SW480 (cell line): ENCODE measurements around the gene VKORC1.

ENCODE experiments used
- DNase-seq: peaks from one replicate; pipeline ENCODE4 v3.0.0-alpha.2; 2016; ENCODE audit warnings: low spot score

VKORC1 gene

DNA sequence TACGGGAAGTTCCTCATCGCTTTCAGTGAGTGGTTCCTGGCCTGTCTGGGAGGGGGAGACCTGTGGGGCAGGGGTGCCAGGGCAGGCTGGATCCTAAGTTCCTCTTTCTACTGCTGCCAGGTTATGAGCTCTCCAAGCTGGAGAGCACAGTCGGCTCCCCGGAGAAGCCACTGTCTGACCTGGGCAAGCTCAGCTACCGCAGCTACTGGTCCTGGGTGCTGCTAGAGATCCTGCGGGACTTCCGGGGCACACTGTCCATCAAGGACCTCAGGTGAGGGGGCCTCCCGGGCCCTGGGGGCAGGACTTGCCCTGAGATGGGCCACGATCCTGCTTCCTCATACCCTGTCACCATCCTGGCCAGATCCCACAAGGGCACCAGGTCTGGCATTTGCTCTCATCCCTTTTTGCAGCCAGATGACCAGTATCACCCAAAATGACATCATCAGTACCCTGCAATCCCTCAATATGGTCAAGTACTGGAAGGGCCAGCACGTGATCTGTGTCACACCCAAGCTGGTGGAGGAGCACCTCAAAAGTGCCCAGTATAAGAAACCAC is 35.8 kb upstream of the VKORC1 start:
- no peak for DNase-seq

DNA sequence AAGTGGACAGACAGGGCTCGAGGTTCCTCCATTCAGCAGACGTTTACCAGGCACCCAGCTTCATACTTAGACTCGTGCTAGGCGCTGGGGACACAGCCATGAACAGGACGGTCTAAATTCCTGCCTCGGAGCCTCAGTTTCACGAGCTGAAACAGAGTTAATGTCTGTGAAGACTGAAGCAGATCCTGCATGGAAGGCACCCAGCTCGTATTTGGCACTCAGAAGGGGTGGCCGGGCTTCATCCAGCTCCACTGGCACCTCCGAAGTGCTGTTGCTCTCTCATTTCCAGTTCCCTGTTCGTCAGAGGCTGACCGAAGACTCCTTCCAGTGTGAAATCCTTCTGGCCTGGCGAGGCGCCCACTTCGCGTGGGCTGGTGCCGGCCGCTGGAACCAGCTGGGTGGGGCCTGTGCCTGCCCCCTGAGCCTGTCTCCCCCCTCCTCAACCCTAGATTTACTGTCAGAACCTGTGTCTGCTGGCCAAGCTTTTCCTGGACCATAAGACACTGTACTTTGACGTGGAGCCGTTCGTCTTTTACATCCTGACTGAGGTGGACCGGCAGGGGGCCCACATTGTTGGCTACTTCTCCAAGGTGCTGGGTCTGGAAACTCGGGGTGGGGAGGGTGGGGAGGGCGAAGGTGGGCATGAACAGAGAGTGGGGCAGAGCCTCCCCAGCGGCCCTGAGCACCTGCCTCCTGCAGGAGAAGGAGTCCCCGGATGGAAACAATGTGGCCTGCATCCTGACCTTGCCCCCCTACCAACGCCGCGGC is 35.2 kb upstream of the VKORC1 start:
- DNase-seq, result no peak

DNA sequence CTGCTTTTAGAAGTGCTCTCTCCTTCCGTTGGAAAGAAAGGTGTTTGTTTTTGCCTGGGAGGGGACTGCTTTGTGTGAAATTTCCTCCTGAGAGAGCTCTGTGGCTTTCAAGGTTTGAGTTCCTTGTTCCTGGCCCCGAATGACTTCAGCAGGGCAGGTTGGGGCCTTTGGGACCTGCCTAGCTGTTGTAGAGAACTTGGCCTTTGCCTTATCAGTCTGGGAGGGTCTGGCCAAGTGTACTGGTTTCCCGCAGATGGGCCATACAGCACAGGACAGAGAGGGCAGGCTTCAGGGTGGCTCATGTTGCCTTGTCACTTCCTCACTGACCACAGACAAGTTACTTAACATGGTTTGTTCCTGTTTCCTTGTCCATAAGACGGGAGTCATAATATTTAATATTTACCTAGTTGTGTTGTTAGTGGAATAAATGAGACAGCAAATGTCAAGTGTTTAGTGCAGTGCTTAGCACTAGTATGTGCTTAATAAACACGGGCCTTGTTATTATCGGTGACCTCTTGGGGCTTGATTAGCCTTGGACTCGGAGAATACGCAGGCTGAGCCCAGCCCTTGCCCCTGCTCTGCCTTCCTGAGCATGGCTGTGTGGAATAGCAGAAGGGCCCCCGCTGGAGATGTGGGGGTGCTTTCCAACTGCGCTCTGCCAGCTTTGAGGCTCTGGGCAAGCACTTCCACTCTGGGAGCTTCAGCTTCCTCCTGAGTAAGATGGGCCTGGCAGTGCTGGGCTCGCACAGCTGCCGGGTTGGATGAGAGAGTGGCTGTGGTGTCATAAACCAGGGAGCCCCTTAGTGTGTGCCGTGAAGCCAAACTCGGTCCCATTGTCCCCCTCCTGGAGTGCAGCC is 34.3 kb upstream of the VKORC1 start:
- DNase-seq, result no peak

DNA sequence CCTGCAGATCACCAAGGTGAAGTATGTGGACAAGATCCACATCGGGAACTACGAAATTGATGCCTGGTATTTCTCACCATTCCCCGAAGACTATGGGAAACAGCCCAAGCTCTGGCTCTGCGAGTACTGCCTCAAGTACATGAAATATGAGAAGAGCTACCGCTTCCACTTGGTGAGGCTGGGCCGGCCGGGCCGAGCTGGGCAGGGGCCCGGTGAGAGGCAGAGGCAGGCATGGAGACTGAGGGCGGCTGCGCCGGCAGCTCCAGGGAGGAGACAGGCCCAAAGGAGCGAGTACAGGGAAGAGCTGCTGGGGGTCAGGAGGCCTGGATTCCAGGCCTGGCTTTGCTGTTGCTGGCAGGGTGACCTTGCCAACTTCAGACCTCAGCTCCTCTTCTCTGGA is 32.6 kb upstream of the VKORC1 start:
- no peak for DNase-seq

DNA sequence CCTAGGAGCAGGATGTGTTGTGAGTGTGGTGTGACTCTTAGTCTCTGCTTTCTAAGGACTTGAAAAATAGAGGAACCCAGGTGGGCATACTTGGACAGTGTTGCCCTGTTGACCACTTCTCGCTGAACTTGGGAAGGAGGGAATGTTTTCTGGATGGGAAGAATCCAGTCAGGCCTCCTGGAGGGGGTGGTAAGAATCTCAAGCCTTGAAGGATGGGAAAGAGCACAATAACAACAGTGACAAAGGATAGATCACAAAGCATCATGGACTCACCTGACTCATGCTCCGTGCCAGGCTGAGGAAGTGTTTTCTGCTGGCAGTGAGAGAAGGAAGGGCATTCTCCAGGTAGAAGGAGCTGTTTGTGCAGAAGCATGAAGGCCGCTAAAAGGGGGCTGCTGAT is 31.2 kb upstream of the VKORC1 start:
- DNase-seq, result no peak

DNA sequence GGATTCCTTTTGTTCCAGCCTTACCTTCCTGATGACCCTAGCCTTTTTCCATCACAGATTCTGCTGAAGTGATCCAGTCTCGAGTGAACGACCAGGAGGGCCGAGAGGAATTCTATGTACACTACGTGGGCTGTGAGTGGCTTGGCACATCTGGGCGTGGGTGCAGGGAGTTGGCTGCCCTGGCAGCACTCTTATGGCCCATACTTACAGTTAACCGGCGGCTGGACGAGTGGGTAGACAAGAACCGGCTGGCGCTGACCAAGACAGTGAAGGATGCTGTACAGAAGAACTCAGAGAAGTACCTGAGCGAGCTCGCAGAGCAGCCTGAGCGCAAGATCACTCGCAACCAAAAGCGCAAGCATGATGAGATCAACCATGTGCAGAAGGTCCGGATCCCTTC is 25.5 kb upstream of the VKORC1 start:
- no peak for DNase-seq

DNA sequence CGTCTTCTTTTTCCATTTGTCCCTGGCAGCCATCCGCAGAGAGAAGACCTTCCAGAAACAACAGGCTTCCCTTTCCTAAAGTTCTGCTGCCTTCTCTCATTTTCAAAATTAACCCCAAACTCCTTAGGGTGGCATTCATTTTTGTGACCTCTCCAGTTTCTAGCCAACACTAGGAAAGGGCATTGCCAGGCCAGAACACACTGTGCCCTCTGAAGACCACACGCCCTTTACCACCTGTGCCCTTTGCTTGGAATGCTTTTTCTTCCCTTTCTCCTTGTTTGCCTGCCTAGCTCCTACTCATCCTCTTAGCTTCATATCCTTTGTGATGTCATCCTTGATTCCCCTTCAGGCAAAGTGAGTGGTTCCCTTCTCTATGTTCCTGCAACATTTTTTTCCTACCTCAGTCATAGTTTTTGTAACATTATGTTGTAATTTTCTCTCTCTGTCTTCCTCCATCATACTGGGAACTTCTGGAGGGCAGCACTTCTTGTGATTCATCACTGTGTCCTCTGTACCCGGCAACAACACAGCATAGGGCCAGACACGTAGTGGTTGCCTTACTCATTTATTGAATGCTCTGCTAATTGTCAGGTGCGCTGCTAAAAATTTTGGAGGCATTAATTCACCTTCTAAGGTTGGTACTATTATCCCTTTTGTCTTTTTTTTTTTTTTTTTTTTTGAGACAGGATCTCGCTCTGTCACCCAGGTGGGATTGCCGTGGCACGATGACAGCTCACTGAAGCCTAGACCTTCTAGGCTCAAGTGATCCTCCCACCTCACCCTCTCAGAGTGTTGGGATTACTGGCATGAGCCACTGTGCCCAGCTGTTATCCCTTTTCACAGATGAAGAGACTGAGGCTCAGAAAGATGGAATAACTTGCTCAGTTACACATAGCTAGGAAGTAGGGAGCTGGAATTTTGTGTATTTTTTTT is 23.9 kb upstream of the VKORC1 start:
- no peak for DNase-seq

GRCh38 chr16:31117384-31118222 is 23.0 kb upstream of the VKORC1 start, which contains the start of gene KAT8:
TSS of gene KAT8 (plus strand) at chr16:31117664. CDS start at chr16:31117682, 18 bp downstream.
- peak; percentile 97 for DNase-seq

- DNase-seq, result no peak
These were observed 19.9 kb upstream of the VKORC1 start for GRCh38 chr16:31114468-31114867.

DNA sequence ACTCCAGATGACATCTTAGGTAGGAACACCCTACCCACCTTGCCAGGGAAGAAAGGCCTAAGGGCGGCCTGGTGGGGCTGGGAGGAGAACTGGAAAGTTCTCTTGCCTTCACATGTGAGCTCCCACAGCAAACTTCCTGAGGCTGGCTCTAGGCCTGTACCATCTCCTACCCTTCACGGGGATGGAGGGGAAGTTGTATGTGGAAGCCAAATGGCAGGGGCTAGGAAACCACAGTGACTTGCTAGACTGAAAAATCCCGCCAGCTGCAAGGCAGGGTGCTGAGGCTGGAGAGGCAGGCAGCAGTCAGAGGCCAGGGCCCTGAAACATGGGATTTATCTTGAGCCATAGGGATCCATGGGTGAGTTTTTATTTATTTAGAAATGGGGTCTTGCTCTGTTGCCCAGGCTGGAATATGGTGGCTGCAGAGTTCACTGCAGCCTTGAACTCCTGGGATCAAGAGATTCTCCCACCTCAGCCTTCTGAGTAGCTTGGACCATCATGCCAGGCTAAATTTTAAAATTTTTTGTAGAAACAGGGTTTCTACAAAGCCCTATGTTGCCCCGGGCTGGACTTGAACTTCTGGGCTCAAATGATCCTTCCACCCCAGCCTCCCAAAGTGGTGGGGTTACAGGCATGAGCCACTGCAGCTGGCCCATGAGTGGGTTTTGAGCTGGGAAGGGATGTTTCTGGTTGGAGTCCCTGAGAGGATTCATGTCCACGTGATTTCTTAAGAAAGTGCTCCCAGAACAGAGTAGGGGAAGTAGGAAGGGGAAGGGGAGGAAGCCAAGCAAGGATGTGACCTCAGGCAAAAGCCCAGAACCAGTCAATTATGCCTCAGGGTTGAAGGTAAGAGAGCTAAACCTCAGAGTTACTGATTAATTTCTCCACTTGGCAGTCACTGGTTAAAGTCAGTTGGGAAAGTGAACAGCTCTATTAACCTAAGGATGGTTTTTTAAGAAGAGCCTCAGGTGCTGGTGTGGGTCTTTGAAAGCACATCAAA is 18.8 kb upstream of the VKORC1 start:
- peak; percentile 28 for DNase-seq

DNA sequence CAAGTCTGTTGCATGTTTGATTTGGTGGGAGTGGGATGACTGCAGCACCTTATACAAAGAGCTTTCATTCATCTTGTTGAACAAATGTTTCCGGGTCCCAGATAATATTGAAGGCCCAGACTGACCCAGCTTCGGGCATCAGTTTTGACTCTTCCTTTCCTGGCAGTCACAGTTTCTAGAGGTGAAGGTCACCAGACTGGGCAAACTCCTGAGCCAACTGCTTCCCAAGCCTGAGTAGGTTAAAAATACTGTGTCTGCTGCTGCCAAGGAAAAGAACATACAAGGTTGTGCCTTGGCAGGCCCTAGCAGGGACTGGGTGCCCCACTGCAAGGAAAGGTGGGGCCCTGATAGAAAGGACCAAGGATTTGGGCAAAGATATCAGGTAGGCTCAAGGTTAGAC is 18.1 kb upstream of the VKORC1 start:
- no peak for DNase-seq

GRCh38 chr16:31111881-31112466 is 17.4 kb upstream of the VKORC1 start:
- no peak for DNase-seq

GRCh38 chr16:31110106-31111034 is 15.8 kb upstream of the VKORC1 start:
- no peak for DNase-seq

DNA sequence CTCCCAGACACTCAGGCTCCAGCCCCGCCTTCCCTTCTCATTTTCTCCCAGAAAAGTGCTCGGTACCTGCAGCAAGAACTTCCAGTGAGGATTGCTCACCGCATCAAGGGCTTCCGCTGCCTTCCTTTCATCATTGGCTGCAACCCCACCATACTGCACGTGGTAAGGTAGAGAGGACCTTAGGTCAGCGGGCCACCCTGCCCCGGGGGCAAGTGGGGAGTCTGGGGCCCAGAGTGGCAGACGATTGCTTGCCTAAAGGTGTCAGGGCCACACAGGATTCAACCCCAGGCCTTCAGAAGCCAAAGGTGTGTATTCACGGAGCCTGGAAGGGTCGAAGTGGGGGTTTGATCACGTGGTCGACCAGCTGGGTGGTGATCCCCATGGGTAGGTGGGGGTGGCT is 15.0 kb upstream of the VKORC1 start:
- DNase-seq, result no peak

- DNase-seq, result no peak
These were observed 14.4 kb upstream of the VKORC1 start for GRCh38 chr16:31108794-31109558.

GRCh38 chr16:31108035-31108793 is 13.6 kb upstream of the VKORC1 start, which contains the start of gene BCKDK:
TSS of gene BCKDK (plus strand) at chr16:31108386. CDS start at chr16:31109224, 838 bp downstream.
- DNase-seq, result peak; percentile 62
